RPMI7951 (cell line): ENCODE data around the gene TRIM71. TPM values are rescaled to one million over a fixed set of nuclear protein-coding genes. Genes with fewer than 3 reads are reported as not detected.
A peak's percentile ranks its signal among the peaks of the same experiment; 100 is the strongest.
"Not testable (repeated sequence)": the region's sequence is repeated elsewhere in the genome, so short reads cannot be mapped to it uniquely, and the experiment has no call there.

Experiments used
- DNase-seq: peaks from one replicate; pipeline ENCODE4 v3.0.0-alpha.2; 2012; ENCODE audit warnings: low read depth
- total RNA-seq: library from RNA; depleted of rRNA; stranded (reverse); fragments of >200 nt; shearing (Covaris generic); gene quantifications from 2 replicates; pipeline ENCODE4 v1.2.3, GENCODE V29; 2014

The TRIM71 gene
- total RNA-seq, 1 experiment from 2014 or later, result not detected

DNA sequence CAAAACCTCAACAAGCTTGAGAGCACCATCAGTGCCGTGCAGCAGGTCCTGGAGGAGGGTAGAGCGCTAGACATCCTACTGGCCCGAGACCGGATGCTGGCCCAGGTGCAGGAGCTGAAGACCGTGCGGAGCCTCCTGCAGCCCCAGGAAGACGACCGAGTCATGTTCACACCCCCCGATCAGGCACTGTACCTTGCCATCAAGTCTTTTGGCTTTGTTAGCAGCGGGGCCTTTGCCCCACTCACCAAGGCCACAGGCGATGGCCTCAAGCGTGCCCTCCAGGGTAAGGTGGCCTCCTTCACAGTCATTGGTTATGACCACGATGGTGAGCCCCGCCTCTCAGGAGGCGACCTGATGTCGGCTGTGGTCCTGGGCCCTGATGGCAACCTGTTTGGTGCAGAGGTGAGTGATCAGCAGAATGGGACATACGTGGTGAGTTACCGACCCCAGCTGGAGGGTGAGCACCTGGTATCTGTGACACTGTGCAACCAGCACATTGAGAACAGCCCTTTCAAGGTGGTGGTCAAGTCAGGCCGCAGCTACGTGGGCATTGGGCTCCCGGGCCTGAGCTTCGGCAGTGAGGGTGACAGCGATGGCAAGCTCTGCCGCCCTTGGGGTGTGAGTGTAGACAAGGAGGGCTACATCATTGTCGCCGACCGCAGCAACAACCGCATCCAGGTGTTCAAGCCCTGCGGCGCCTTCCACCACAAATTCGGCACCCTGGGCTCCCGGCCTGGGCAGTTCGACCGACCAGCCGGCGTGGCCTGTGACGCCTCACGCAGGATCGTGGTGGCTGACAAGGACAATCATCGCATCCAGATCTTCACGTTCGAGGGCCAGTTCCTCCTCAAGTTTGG, 72.9 kb downstream of the TRIM71 start:
- no peak for DNase-seq

- no peak for DNase-seq
Measured at GRCh38 chr3:32891365-32891764, 73.6 kb downstream of the TRIM71 start.

- DNase-seq, result no peak
Measured at GRCh38 chr3:32892625-32893598, 75.1 kb downstream of the TRIM71 start.

DNA sequence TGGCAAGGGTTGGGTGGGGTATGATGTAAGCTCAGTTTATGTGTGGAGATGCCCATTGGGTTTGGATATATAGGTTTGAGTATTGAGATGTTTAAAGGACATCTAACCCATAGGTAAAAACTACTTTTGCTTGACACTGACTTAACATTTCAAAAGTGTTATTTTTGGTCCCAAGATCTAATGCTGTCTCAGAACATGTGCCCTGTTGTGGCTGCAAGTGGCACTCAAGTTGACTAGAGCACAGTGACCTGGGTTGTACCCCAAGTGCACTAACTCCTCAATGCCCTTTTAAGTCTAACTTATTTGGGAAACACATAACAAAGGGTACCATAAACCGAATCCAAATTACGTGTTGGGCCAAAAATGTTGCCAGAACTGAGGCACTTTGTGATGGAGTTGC, 77.2 kb downstream of the TRIM71 start:
- no peak for DNase-seq

DNA sequence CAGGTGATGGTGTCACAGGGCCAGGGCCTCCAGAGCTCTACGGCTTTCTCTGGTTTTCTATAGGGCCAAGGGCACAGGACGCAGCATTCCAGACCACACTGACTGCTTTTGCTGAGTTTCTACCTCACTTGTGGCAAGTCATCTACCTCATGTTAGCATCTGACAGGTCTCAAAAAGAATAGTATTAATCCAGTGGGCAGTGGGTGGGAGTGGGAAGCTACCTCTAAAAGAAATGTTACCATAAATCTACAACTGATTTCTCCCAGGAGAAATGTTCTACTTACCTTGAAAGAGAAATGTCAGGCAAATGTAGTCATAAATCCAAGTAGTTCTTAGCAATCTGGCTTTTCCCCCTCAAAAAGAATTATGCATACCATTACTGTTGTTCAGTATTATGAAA, 77.9 kb downstream of the TRIM71 start:
- no peak for DNase-seq

DNA sequence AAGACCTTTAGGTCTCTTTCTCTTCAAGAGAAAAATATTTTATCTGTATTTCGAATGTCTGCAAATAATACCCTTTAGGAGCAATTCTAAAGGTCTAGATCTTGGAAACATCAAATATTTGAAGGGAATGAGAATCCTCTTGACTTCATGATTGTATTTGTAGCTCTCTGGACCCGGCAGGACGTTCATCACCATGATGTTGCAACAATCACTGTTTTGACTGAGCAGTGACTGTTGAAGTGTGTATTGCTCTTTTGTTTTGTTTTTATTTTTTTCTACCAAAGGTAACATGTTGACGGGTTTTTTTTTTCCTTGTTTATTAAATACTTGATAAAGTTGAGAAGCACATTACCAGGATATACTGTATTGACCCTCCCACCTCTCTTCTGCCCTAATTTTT, 78.3 kb downstream of the TRIM71 start:
- DNase-seq, result no peak

- DNase-seq, result no peak
Measured at GRCh38 chr3:32897001-32897601, 79.3 kb downstream of the TRIM71 start.

DNA sequence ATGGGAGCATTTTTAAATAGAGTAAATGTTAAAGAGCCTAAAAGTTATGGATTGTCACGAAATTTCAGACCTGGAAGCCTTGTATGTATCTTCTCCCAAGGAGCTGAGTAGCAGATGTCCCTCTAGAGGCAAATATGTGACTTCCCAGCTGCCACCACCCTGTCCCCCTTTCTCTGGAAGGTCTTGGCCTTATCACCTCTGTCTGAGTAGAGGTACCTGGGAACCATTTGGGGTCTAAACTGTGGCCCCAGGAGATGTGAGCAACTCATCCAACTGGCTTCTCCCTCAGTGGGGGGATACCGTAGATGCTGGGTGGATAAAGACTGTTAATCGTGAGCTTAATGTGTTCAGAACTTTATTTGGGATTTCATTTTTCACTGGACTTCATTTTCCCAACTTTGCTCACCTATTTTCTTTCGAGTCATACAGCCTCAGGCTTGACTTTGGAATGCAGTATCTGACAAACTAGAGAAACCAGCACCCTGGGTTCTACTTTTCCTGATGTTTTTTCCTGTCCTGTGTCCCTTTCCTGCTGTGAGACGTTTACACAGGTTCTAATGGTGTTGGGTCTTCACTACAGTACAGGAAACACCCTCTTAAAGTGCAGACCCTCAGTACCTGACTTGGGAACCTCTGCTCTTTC, 80.3 kb downstream of the TRIM71 start:
- DNase-seq, result no peak

GRCh38 chr3:32899265-32899664, 81.5 kb downstream of the TRIM71 start:
- DNase-seq, result no peak

- no peak for DNase-seq
Measured at GRCh38 chr3:32901005-32901932, 83.5 kb downstream of the TRIM71 start.

GRCh38 chr3:32902887-32903371, 85.1 kb downstream of the TRIM71 start:
- DNase-seq, result not testable (repeated sequence)

- no peak for DNase-seq
Measured at GRCh38 chr3:32903953-32904352, 86.2 kb downstream of the TRIM71 start.

GRCh38 chr3:32909999-32910398, 92.2 kb downstream of the TRIM71 start:
- no peak for DNase-seq

DNA sequence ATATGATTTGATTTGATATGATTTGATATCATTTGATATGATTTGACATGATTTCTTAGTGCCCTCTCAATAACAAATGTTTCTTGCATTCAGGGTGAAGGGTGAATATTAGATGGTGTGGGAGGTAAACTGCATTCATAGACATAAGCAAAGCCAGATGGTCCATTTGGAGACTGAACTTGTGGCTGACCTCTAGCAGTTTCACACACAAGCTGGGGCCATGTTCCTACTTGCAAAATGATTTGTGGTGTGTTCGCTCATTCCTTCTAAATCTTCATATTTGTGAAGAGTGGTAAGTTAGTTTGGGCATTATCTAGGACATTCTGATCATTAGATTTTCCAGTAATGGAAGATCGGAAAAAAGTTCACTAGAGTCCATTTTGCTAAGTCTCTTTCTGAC, 93.2 kb downstream of the TRIM71 start:
- peak; percentile 20 for DNase-seq

DNA sequence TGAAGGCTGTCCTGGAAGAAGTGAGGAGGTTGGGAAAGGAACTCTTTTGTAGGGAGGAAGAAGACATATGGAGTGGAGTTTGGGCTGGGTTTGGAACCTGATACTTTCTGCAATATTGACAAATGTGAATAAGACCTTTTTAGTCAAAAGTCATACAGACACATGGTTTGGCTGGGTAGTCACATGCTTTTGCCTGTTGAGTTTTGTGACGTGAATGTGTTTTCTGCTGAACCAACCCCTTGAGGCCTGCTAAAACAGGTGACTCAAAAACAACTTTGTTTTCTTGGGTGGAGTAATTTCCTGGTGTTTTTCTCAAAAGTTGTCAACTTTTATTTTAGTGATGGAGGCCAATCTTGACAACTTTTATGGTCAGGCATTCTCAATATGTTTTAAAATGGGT, 94.2 kb downstream of the TRIM71 start:
- DNase-seq, result no peak

DNA sequence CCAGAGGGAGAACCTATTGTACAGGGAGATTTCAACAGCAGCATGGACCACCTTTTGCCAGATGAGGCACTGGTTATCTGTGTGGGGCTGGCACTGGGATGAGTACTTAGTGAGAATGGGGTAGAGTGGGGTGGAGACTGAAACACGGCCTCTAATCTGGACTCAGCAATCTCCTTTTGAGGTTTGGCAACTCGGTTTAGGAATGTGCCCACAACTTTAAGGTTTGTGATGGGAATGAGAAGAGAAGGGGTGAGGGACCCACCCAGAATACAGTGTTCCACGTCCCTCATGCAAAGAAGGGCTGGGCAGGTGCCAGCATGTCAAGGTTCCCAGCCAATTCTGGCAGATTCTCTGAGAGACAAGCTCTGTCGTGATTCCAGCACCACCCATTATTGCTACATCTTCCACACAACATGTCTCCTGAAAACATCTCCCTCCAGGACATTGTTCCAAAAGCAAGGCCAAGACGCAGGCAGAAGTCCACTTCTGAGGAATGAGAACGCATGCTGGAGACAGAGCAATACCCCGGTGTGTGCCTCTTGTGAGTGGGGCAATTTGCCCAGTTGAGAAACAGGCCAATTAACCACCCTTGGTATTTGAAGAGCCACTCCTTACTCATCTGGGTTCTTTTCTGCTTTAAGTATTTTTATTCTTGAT, 96.1 kb downstream of the TRIM71 start:
- no peak for DNase-seq

- no peak for DNase-seq
Measured at GRCh38 chr3:32919920-32920319, 102.1 kb downstream of the TRIM71 start.

DNA sequence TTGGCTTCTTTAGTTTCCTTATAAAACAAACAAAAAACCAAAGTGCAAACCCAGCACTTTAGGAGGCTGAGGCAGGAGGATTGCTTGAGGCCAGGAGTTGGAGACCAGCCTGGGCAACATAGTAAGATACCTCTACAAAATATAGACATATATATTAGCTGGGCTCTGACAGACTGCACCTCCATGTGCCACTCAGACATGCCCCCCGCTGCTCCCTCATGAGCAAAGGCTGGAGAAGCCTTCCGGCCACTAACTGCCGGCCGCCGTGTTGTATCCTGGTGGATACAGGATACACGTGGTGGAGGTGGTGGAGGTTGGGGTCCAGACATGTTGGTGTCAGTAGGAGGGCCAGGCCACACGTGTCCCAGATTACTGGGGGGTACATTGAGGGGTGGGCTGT, 104.3 kb downstream of the TRIM71 start:
- no peak for DNase-seq

DNA sequence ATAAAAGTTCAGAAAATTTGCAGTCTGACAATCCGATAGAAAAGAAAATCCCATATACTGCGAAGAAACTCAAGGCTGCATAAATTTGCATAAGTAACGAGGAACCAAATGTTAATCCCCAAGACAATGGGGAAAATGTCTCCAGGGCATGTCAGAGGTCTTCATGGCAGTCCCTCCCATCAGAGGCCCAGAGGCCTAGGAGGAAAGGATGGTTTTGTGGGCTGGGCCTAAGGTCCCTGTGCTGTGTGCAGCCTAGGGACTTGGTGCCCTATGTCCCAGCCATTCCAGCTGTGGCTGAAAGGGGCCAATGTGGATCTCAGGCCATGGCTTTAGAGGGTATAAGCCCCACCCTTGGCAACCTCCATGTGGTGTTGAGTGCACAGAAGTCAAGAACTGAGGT, 112.4 kb downstream of the TRIM71 start:
- no peak for DNase-seq

DNA sequence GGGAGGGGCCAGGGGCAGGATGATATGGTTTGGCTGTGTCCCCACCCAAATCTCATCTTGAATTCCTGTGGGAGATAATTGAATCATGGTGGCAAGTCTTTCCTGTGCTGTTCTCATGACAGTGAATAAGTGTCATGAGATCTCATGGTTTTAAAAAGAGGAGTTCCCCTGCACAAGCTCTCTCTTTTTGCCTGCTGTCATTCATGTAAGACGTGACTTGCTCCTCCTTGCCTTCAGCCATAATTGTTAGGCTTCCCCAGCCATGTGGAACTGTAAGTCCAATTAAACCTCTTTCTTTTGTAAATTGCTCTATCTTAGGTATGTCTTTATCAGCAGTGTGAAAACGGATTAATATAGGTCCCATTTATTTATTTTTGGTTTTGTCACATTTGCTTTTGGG, 113.5 kb downstream of the TRIM71 start:
- DNase-seq, result not testable (repeated sequence)
